Spleen (tissue), 7 donors: Measurements from ENCODE around the gene ST3GAL3.
A peak's percentile ranks its signal among the peaks of the same experiment; 100 is the strongest.

Source experiments
- CTCF ChIP-seq, 11 experiments: fragments of 200-600 bp in 7 of 11; fragments of 450-650 bp in 4 of 11; sonication (generic) in 4 of 11; IDR thresholded peaks in 8 of 11; conservative IDR thresholded peaks in 3 of 11; 1 replicate in 7 of 11; 2 replicates in 4 of 11; pipeline versions ENCODE4 v1.4.0 to v1.8.0; 2016 to 2021; ENCODE audit warnings: antibody characterized with exemption in 11 of 11, inconsistent platforms in 4 of 11, mild to moderate bottlenecking in 1 of 11
- POLR2AphosphoS5 ChIP-seq, 3 donors: sonication (generic); formaldehyde crosslinking; IDR thresholded peaks; one replicate each; pipeline ENCODE4 v1.5.1; 2017; ENCODE audit warnings: antibody characterized with exemption in 3 of 3
- donor health status: DM: no; HTN: no; CAD: no; lungs with moderate emphysema.
- donor health status: DM: no; HTN: no; CAD: no.
- donor health status: DM: no; HTN: no; CAD: no.

- no peak for TF ChIP-seq CTCF (IDR thresholded peaks at IDR 0.05 in 8 of 11, conservative IDR thresholded peaks at IDR 0.05 in 3 of 11)
- peak in 1 of 3 donors; percentile 39 for TF ChIP-seq POLR2AphosphoS5 (IDR thresholded peaks at IDR 0.05)
These were observed 160.8 kb downstream of the ST3GAL3 start for GRCh38 chr1:43867976-43868740.
